GM19452 (cell line): ENCODE measurements around the gene SLC22A4.
A peak's percentile ranks its signal among the peaks of the same experiment; 100 is the strongest.

Source experiments
- ATAC-seq: cut with Tn5 transposase; IDR thresholded peaks from one replicate; pipeline ENCODE4 v1.9.1; 2021; ENCODE audit not compliant: unreplicated experiment

Gene SLC22A4

DNA sequence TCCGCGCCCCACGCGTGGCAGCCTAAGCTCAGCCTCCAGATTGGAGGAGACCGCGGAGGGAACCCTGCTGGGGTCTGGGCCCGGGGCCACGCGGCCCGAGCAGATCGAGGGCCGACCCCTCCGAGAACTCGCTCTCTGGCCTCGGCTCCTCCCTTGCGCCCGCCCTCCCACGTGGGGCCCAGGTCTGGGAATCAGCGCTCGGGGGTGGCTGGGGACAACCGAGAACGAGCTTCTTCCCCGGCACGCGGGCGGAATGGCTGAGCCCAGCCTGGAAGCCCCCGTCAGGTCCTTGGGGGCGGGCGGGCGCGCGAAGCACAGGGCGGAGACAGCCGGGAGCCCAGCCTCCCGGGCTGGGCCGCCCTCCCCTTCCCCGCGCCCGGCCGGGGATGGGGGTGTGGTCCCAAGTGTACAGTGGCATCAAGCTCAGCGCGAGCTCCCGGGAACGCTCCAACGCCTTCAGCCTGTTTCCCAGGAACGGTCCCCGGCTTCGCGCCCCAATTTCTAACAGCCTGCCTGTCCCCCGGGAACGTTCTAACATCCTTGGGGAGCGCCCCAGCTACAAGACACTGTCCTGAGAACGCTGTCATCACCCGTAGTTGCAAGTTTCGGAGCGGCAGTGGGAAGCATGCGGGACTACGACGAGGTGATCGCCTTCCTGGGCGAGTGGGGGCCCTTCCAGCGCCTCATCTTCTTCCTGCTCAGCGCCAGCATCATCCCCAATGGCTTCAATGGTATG lies at the start of gene SLC22A4:
Gene SLC22A4 (plus strand): TSS at position 403 of the 736 bp plus-strand sequence. CDS start 223 bp downstream, at position 626.
- peak; percentile 71 for ATAC-seq

DNA sequence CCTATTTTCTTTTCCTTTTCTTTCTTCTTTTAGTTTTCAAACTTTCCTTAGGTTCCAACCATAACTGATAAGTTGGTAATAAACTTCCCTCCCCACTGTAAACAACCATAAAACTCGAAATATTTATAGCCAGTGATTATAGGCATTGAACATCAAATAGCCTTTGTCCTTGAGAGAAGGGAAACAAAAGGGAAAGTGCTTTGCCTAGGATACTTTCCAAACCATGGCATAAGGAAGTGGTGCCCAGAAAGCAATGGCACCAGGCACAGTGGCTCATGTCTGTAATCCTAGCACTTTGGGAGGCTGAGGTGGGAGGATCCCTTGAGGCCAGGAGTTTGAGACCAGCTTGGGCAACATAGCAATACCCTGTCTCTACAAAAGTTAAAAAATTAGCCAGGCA lies 48.6 kb upstream of the SLC22A4 start:
- no peak for ATAC-seq

DNA sequence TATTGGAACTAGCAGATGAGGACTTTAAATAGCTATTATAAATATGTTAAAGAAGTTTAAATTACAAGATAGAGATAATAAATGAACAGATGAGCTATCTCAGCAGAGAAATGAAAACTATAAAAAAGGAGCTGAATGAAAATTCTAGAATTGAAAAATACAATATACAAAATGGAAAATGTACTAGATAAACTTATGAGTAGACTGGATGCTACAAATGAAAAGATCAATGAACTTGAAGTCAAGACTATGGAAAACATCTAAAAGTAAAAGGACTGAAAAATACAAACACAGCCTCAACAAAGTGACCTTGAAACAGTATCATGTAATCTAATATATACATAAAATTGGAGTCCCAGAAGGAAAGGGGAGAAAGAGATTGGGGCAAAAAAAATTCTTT lies 47.4 kb upstream of the SLC22A4 start:
- no peak for ATAC-seq

GRCh38 chr5:132250547-132250946 lies 43.6 kb upstream of the SLC22A4 start:
- ATAC-seq = no peak

GRCh38 chr5:132251220-132251725 lies 42.9 kb upstream of the SLC22A4 start:
- ATAC-seq = no peak

GRCh38 chr5:132253008-132253441 lies 41.2 kb upstream of the SLC22A4 start:
- no peak for ATAC-seq

GRCh38 chr5:132253452-132254320 lies 40.5 kb upstream of the SLC22A4 start:
- no peak for ATAC-seq

- ATAC-seq = no peak
Measured at GRCh38 chr5:132254321-132254977, 39.7 kb upstream of the SLC22A4 start.

GRCh38 chr5:132256086-132256782 lies 38.0 kb upstream of the SLC22A4 start:
- no peak for ATAC-seq

- ATAC-seq = no peak
Measured at GRCh38 chr5:132256783-132257130, 37.4 kb upstream of the SLC22A4 start.

- ATAC-seq = no peak
Measured at GRCh38 chr5:132257131-132258101, 36.8 kb upstream of the SLC22A4 start, which contains the start of gene PDLIM4. Gene PDLIM4 (plus strand): TSS chr5:132257696. CDS start chr5:132257735, 39 bp downstream.

GRCh38 chr5:132258102-132259068 lies 35.8 kb upstream of the SLC22A4 start:
- ATAC-seq = no peak

- no peak for ATAC-seq
Measured at GRCh38 chr5:132259069-132259851, 34.9 kb upstream of the SLC22A4 start.

DNA sequence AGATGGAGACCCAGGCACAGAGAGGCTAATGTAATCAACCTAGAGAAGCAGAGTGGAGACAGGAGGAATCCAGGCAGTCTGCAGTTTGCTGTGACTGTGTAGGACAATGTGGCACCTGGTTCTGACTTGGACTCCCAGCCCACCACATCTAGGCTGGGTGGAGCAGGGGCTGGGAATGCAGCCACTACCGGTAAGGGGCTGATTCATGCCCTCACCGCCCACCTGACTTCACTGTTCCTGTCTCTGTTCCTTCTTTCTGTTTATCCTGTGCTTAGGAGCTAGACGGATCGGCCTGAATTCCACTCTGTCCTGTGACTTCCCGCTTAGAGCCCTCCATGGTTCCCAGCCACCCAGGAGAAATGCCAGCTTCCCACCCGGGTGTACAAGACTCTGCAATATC lies 34.1 kb upstream of the SLC22A4 start:
- ATAC-seq = no peak

- peak; percentile 46 for ATAC-seq
Measured at GRCh38 chr5:132260714-132261551, 33.3 kb upstream of the SLC22A4 start.
